H1 (cell line): ENCODE measurements around the gene GDF15. TPM values are rescaled to one million over a fixed set of nuclear protein-coding genes. Genes with fewer than 3 reads are reported as not detected.

ENCODE experiments used
- CTCF ChIA-PET: fragments of 300-600 bp; sonication (Branson Sonifier 250); formaldehyde crosslinking; loops from one replicate; lab custom pipeline; 2021; ENCODE audit not compliant: partially characterized antibody; lab: Charles Lee
- POLR2A ChIA-PET: fragments of 300-600 bp; sonication (Branson Sonifier 250); formaldehyde crosslinking; loops from one replicate; lab custom pipeline; 2021; ENCODE audit warnings: inconsistent platforms; ENCODE audit not compliant: partially characterized antibody; lab: Charles Lee
- DNase-seq, 2 experiments: peaks; one replicate each; pipeline versions ENCODE4 v3.0.0 to v3.0.0-alpha.2; 2010 to 2022; ENCODE audit warnings: low spot score in 2 of 2, low read depth in 1 of 2, mixed read lengths in 1 of 2
- FAIRE-seq: peaks from 2 replicates; lab custom pipeline; 2011; peaks lifted over from hg19 to GRCh38; lab: Jason Lieb, UNC
- H2AFZ ChIP-seq: 2 replicates; pipeline ENCODE4 v1.8.1; 2012; ENCODE audit warnings: low read length, inconsistent platforms
- H2AK5ac ChIP-seq: 2 replicates; pipeline ENCODE4 v1.6.1; 2013; ENCODE audit warnings: low read depth, low read length
- H2BK120ac ChIP-seq: replicated peaks from 2 replicates; pipeline ENCODE3; 2013; ENCODE audit warnings: low read depth, low read length, inconsistent platforms
- H2BK12ac ChIP-seq: 2 replicates; pipeline ENCODE4 v1.6.1; 2013; ENCODE audit warnings: low read depth, low read length
- H2BK15ac ChIP-seq: 2 replicates; pipeline ENCODE4 v1.6.1; 2013; ENCODE audit warnings: low read length
- H2BK20ac ChIP-seq: 2 replicates; pipeline ENCODE4 v1.6.1; 2013; ENCODE audit warnings: low read length
- H2BK5ac ChIP-seq: 2 replicates; pipeline ENCODE4 v1.6.1; 2013; ENCODE audit warnings: low read depth, low read length
- H3K14ac ChIP-seq: 2 replicates; pipeline ENCODE4 v1.6.1; 2013; ENCODE audit warnings: inconsistent platforms; ENCODE audit not compliant: insufficient read length
- H3K18ac ChIP-seq: 2 replicates; pipeline ENCODE4 v1.6.1; 2013; ENCODE audit warnings: low read length; ENCODE audit errors: extremely low read depth
- H3K23ac ChIP-seq: 2 replicates; pipeline ENCODE4 v1.6.1; 2013; ENCODE audit warnings: inconsistent platforms; ENCODE audit not compliant: insufficient read length
- H3K23me2 ChIP-seq: 2 replicates; pipeline ENCODE4 v1.6.1; 2013; ENCODE audit warnings: low read depth, low read length
- H3K27ac ChIP-seq: 2 replicates; pipeline ENCODE4 v1.6.1; 2011; ENCODE audit warnings: low read depth, low read length, inconsistent platforms
- H3K27me3 ChIP-seq, 4 experiments: replicated peaks in 1 of 4; 1 replicate in 1 of 4; 2 replicates in 3 of 4; pipeline versions ENCODE4 v1.6.1 to v1.8.1; 2011 to 2013; ENCODE audit warnings: low read length in 3 of 4, mild to moderate bottlenecking in 3 of 4, inconsistent platforms in 2 of 4, mixed read lengths in 2 of 4, moderate library complexity in 1 of 4; ENCODE audit not compliant: control insufficient read depth in 3 of 4, insufficient read depth in 3 of 4; ENCODE audit errors: extremely low read depth in 1 of 4
- H3K36me3 ChIP-seq, 4 experiments: 2 replicates each; pipeline versions ENCODE4 v1.6.1 to v1.8.1; 2011 to 2013; ENCODE audit warnings: mild to moderate bottlenecking in 4 of 4, low read length in 3 of 4, moderate library complexity in 2 of 4, control low read depth in 1 of 4, inconsistent platforms in 1 of 4; ENCODE audit not compliant: insufficient read depth in 4 of 4, control insufficient read depth in 2 of 4
- H3K4ac ChIP-seq: replicated peaks from 2 replicates; pipeline ENCODE3; 2013; ENCODE audit warnings: low read length, low read depth, mixed read lengths, inconsistent platforms; ENCODE audit not compliant: insufficient read length
- H3K4me1 ChIP-seq, 4 experiments: replicated peaks in 1 of 4; 1 replicate in 1 of 4; 2 replicates in 3 of 4; pipeline versions ENCODE4 v1.6.1 to v1.8.1; 2011 to 2013; ENCODE audit warnings: low read length in 3 of 4, inconsistent platforms in 2 of 4, mixed read lengths in 1 of 4; ENCODE audit not compliant: insufficient read depth in 4 of 4, control insufficient read depth in 3 of 4
- H3K4me2 ChIP-seq, 2 experiments: 2 replicates each; pipeline versions ENCODE4 v1.6.1 to v1.8.1; 2011 to 2013; ENCODE audit warnings: low read depth in 2 of 2, low read length in 2 of 2, control low read depth in 1 of 2, inconsistent platforms in 1 of 2, mild to moderate bottlenecking in 1 of 2; ENCODE audit not compliant: insufficient read depth in 1 of 2
- H3K4me3 ChIP-seq, 4 experiments: fragments of 200-600, 300-600 bp in 1 of 4; sonication (generic), shearing (Covaris generic), sonication (Bioruptor Twin) in 1 of 4; 2 replicates each; pipeline versions ENCODE4 v1.5.1 to v1.8.1; 2011 to 2016; ENCODE audit warnings: low read length in 4 of 4, low read depth in 3 of 4, control low read depth in 2 of 4, inconsistent platforms in 2 of 4, mild to moderate bottlenecking in 2 of 4, mixed read lengths in 1 of 4, moderate library complexity in 1 of 4; ENCODE audit not compliant: insufficient read depth in 2 of 4; ENCODE audit errors: extremely low read depth in 1 of 4
- H3K56ac ChIP-seq: replicated peaks from 2 replicates; pipeline ENCODE3; 2013; ENCODE audit warnings: low read depth, mild to moderate bottlenecking, mixed read lengths, low read length, inconsistent platforms; ENCODE audit not compliant: insufficient read length
- H3K79me1 ChIP-seq: 2 replicates; pipeline ENCODE4 v1.6.1; 2013; ENCODE audit warnings: low read depth, low read length, control low read depth
- H3K79me2 ChIP-seq, 2 experiments: 2 replicates each; pipeline versions ENCODE4 v1.6.1 to v1.8.1; 2012 to 2013; ENCODE audit warnings: low read length in 2 of 2, mild to moderate bottlenecking in 2 of 2, inconsistent platforms in 1 of 2; ENCODE audit not compliant: insufficient read depth in 2 of 2, control insufficient read depth in 1 of 2
- H3K9ac ChIP-seq, 4 experiments: replicated peaks in 1 of 4; 1 replicate in 1 of 4; 2 replicates in 3 of 4; pipeline versions ENCODE4 v1.6.1 to v1.8.1; 2011 to 2013; ENCODE audit warnings: low read depth in 3 of 4, low read length in 3 of 4, control low read depth in 2 of 4, mild to moderate bottlenecking in 2 of 4, moderate library complexity in 2 of 4, inconsistent platforms in 1 of 4; ENCODE audit errors: extremely low read depth in 1 of 4
- H3K9me3 ChIP-seq, 2 experiments: 2 replicates each; pipeline versions ENCODE4 v1.6.1 to v1.8.1; 2012 to 2013; ENCODE audit warnings: mild to moderate bottlenecking in 2 of 2, moderate library complexity in 2 of 2, control low read depth in 1 of 2, inconsistent platforms in 1 of 2, low read depth in 1 of 2, low read length in 1 of 2, mixed read lengths in 1 of 2; ENCODE audit not compliant: insufficient read depth in 2 of 2
- H4K20me1 ChIP-seq, 2 experiments: replicated peaks in 1 of 2; 2 replicates each; pipeline versions ENCODE3 to v1.8.1; 2011 to 2013; ENCODE audit warnings: inconsistent platforms in 2 of 2, low read length in 2 of 2, mild to moderate bottlenecking in 1 of 2; ENCODE audit not compliant: insufficient read depth in 2 of 2, control insufficient read depth in 1 of 2
- H4K5ac ChIP-seq: 2 replicates; pipeline ENCODE4 v1.6.1; 2013; ENCODE audit warnings: low read length, low read depth, mixed read lengths, inconsistent platforms; ENCODE audit not compliant: insufficient read length
- H4K8ac ChIP-seq: 2 replicates; pipeline ENCODE4 v1.8.0; 2013; ENCODE audit warnings: mild to moderate bottlenecking, moderate library complexity, low read length, inconsistent platforms; ENCODE audit not compliant: insufficient read depth; ENCODE audit errors: extremely low read depth
- H4K91ac ChIP-seq: replicated peaks from 2 replicates; pipeline ENCODE3; 2013; ENCODE audit warnings: low read length, mixed read lengths, inconsistent platforms; ENCODE audit not compliant: insufficient read length
- ATF2 ChIP-seq: IDR thresholded peaks from 2 replicates; pipeline ENCODE4 v1.6.1; 2012; ENCODE audit warnings: low read length, inconsistent platforms
- CEBPB ChIP-seq: IDR thresholded peaks from 2 replicates; pipeline ENCODE4 v1.6.1; 2012; ENCODE audit warnings: low read depth, low read length
- KDM1A ChIP-seq: fragments of 200-600, 300-600 bp; sonication (generic); IDR thresholded peaks from 2 replicates; pipeline ENCODE4 v1.7.1; 2016; ENCODE audit warnings: mild to moderate bottlenecking, low read length, borderline replicate concordance
- MAX ChIP-seq: IDR thresholded peaks from 2 replicates; pipeline ENCODE4 v1.6.1; 2012; ENCODE audit warnings: inconsistent platforms
- PHF8 ChIP-seq: fragments of 200-600 bp; sonication (generic); conservative IDR thresholded peaks from 2 replicates; pipeline ENCODE4 v1.7.1; 2012; ENCODE audit warnings: low read depth, mild to moderate bottlenecking, inconsistent platforms, low read length, moderate library complexity
- SAP30 ChIP-seq: fragments of 300-600 bp; sonication (generic); IDR thresholded peaks from 2 replicates; pipeline ENCODE4 v1.7.1; 2012; ENCODE audit warnings: low read length, moderate library complexity, mild to moderate bottlenecking, inconsistent platforms; ENCODE audit not compliant: insufficient read depth, insufficient replicate concordance
- SRF ChIP-seq: IDR thresholded peaks from 2 replicates; pipeline ENCODE4 v1.6.1; 2011; ENCODE audit warnings: mild to moderate bottlenecking, low read depth, low read length, moderate library complexity
- SUZ12 ChIP-seq: fragments of 200-600 bp; sonication (generic); IDR thresholded peaks from 2 replicates; pipeline ENCODE4 v1.6.1; 2012; ENCODE audit warnings: mild to moderate bottlenecking, inconsistent platforms, low read length, moderate library complexity, mixed read lengths
- TAF7 ChIP-seq: optimal IDR thresholded peaks from 2 replicates; pipeline ENCODE3; 2011; ENCODE audit warnings: low read depth, mild to moderate bottlenecking, inconsistent platforms, low read length, moderate library complexity, borderline replicate concordance
- WGBS, 2 experiments: shearing (Covaris generic) in 1 of 2; methylation state at CpG; one replicate each; pipeline versions ENCODE4 v1.1.6 to v1.1.7; 2013 to 2015; ENCODE audit warnings: low lambda C conversion rate in 2 of 2, mixed read lengths in 2 of 2, inconsistent platforms in 1 of 2, low coverage in 1 of 2, missing lambda C conversion rate in 1 of 2; ENCODE audit not compliant: insufficient replicate concordance in 2 of 2, insufficient coverage in 1 of 2, insufficient read length in 1 of 2; ENCODE audit errors: extremely low coverage in 1 of 2, missing lambda C conversion rate in 1 of 2; 5-methylcytosine and 5-hydroxymethylcytosine counted together
- polyA plus RNA-seq, 7 experiments: library from polyadenylated mRNA; depleted of rRNA in 3 of 7; stranded (reverse) in 5 of 7; unstranded in 2 of 7; fragments of >200 nt in 5 of 7; fragments of 200-250 nt in 2 of 7; gene quantifications; 1 replicate in 5 of 7; 2 replicates in 1 of 7; 4 replicates in 1 of 7; pipeline versions ENCODE4 v1.2.1 to v1.2.3, GENCODE V29; 2011 to 2013; ENCODE audit warnings: missing spikeins in 2 of 7, mixed read lengths in 2 of 7
- total RNA-seq: library from RNA; stranded (reverse); fragmentation: NEBNext Ultra II Directional; extraction: Animal tissue kit (Norgen Biotek cat#: 25700); gene quantifications from 2 replicates; pipeline ENCODE4 v1.2.1, GENCODE V29; 2021

Gene GDF15
- total and polyA plus RNA-seq, 2 of the 8 experiments (the other 6 are each of a cell fraction or from before 2014, with no cell fraction given): 4.1 to 8.5 TPM

- Histone ChIP-seq H3K27ac (no peak overlapping the region), H3K18ac (peak overlapping the region; percentile 48), H4K5ac (no peak overlapping the region), H3K27me3 (no peaks in the 10 kb centered on the region; a peak in 1 of 7 replicates), H2BK120ac (no peak overlapping the region), H3K4me3 (peak overlapping the region; percentile 33 to 70 (median 48); a peak in 6 of 8 replicates), H3K36me3 (no peaks in the 10 kb centered on the region; a peak in 1 of 8 replicates), H4K8ac (no peak overlapping the region; the same call in 1 of the 2 replicates), H3K4me2 (peak overlapping the region; percentile 68 to 76), H3K4me1 (peaks cover 0 to 42% (median 28%) of the 10 kb centered on the region in 4 experiments; a peak in 6 of 7 replicates), H2BK5ac (peak overlapping the region; percentile 71; the same call in 1 of the 2 replicates), H3K23ac (no peak overlapping the region), H2BK12ac (peak overlapping the region; percentile 60; the same call in 1 of the 2 replicates), H3K9ac (no peak overlapping the region), H4K91ac (peak overlapping the region; percentile 0), H3K9me3 (no peaks in the 10 kb centered on the region), H3K14ac (no peak overlapping the region), H3K56ac (no peak overlapping the region), H2AFZ (no peak overlapping the region), H3K23me2 (peaks cover 10% of the 10 kb centered on the region; the same call in 1 of the 2 replicates), H4K20me1 (peaks cover 0 to 9% of the 10 kb centered on the region in 2 experiments), H2BK20ac (peak overlapping the region; percentile 72; the same call in 1 of the 2 replicates), H2BK15ac (peak overlapping the region; percentile 81; the same call in 1 of the 2 replicates), H3K4ac (no peak overlapping the region), H3K79me2 (no peaks in the 10 kb centered on the region), H2AK5ac (0 out of 2 replicates have a peak overlapping the region, but pooled peaks have one; percentile 40), H3K79me1 (peaks cover 3% of the 10 kb centered on the region; the same call in 1 of the 2 replicates)
- ChIA-PET POLR2A (interaction anchor here (0.8 to 6.7 kb wide), 3 partner anchors 11 to 164 kb away, joined by 3 to 65 read pairs (median 26); partner anchors contain the start of gene SSBP4), CTCF (interaction anchor here (1.2 to 2.8 kb wide), 2 partner anchors 11 to 17 kb away, joined by 4 to 14 read pairs; partner anchors contain the start of gene SSBP4)
- FAIRE-seq (no peak), DNase-seq (no peak)
- 23% methylated on average over 8 of the region's 13 CpGs; no CpG with 5 or more reads in 1 of the 2 experiments for WGBS, 2 experiments
- no peak for TF ChIP-seq CEBPB
- TF ChIP-seq TAF7: no peak
- no peak for TF ChIP-seq PHF8
- TF ChIP-seq SAP30: no peak
- TF ChIP-seq KDM1A: peak; percentile 93
- no peak for TF ChIP-seq SUZ12
- TF ChIP-seq ATF2: no peak
- TF ChIP-seq SRF: no peak
- 0 out of 2 replicates have a peak, but pooled peaks have one; percentile 29 for TF ChIP-seq MAX
Observed at GRCh38 chr19:18429717-18430416, 43.9 kb downstream of the GDF15 start.
